GM18498 (cell line): ENCODE measurements around the gene EPHA5.

ENCODE experiments used
- ATAC-seq: cut with Tn5 transposase; IDR thresholded peaks from one replicate; pipeline ENCODE4 v1.9.1; 2021; ENCODE audit warnings: mild to moderate bottlenecking, moderate library complexity; ENCODE audit not compliant: unreplicated experiment

EPHA5 gene

GRCh38 chr4:65670331-65671031 lies at the start of gene EPHA5:
Gene EPHA5, minus strand, starts transcription at chr4:65670489. Its CDS starts 747 bp downstream, at chr4:65669742.
- ATAC-seq, result peak; percentile 65

- no peak for ATAC-seq
These were observed 49.3 kb upstream of the EPHA5 start for GRCh38 chr4:65719635-65720034.

GRCh38 chr4:65698631-65699030 lies 28.3 kb upstream of the EPHA5 start:
- ATAC-seq, result no peak

DNA sequence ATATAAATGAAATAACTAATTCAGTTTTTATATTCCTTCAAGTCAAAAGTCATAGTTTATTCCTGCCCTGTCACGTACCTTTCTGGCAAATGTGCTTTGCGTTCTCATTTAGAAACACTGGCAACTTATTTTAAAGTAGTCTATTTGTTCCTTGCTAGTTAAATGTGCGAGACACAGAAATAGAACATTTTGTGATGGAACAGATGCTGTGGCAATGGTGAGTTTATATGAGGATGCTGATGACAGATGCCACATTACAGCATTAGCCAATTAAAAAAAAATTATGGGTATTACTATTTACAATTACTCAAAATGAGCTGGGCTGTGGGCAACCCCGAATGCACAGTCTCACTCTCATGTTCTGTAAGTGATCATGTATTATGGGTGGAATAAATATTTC lies 26.1 kb upstream of the EPHA5 start:
- ATAC-seq, result no peak

DNA sequence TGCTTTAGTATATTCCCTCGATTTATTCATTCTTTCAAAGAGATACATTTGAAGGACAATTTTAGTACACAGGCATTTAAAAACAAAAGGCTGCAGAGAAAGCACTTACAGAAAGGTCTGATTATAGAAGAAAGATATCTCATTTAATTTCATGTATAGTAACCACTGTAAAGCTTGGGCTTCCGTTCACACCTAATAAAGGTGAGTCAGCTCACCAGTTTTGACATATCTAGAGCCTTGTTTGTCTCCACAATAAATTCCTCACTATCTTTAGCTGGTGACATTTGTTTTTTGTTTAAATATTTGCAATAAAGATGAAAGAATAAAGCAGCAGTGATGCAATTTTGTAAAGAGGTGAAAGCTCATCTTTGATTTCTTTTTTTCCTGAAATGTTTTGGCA lies 1.1 kb upstream of the EPHA5 start:
- ATAC-seq, result no peak

DNA sequence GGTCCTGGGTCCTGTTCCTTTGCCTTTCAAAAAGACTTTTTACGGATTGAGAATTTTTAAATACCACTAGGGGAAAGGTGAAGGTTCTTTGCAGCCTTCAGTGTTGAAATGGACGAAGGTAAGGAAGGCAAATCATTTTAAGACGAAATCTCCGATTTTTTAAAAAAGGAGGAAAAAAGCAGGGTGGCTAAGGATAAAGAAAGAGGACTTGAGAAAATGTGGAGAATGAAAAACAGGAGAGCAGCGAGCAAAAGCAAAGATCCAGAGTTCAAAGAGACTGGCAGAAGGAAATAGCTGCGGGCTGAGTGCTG lies 314 bp downstream of the EPHA5 start:
- no peak for ATAC-seq

DNA sequence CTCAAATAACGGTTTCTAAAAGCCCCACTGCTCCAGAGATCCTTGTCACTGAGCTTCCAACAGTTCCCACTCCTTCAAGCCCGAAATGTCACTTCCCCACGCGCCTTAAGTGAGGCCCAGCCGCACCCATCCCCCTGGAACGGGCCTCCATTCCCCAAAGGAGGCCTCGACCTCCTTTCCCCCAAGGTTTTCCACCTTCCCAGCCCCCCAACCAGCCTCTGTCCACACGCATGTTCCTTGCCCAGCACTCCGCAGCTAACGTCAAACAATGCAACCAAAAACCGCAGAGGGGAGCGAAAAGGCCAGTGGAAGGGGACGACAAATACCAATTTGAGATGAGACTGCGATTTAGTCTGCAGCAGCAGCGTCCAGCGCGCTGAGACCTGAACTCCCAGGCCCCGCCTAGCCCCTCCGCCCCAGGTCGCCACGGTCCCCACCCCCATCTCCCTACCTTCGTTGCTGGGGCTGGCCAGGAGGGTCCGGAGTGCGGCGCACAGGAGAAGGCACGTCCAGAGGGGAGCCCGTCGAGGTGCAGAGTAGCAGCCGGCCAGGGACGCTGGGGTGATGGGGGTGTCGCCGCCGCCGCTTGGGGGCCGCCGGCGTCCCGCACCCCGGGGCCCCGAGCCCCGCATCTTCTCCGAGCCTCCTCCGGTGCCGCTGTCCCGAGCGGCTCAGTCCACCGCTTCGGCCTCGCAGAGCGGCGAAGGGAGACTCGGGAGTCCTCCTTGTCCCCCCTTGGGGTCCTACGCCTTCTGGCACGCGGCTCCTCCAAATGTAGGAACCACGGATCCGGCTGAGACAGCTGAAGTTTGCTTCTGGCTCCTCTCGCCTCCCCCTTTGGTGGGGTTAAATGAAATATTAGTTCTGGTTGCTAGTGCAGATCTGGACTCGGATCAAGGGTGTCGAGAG lies 924 bp downstream of the EPHA5 start:
- ATAC-seq, result no peak

DNA sequence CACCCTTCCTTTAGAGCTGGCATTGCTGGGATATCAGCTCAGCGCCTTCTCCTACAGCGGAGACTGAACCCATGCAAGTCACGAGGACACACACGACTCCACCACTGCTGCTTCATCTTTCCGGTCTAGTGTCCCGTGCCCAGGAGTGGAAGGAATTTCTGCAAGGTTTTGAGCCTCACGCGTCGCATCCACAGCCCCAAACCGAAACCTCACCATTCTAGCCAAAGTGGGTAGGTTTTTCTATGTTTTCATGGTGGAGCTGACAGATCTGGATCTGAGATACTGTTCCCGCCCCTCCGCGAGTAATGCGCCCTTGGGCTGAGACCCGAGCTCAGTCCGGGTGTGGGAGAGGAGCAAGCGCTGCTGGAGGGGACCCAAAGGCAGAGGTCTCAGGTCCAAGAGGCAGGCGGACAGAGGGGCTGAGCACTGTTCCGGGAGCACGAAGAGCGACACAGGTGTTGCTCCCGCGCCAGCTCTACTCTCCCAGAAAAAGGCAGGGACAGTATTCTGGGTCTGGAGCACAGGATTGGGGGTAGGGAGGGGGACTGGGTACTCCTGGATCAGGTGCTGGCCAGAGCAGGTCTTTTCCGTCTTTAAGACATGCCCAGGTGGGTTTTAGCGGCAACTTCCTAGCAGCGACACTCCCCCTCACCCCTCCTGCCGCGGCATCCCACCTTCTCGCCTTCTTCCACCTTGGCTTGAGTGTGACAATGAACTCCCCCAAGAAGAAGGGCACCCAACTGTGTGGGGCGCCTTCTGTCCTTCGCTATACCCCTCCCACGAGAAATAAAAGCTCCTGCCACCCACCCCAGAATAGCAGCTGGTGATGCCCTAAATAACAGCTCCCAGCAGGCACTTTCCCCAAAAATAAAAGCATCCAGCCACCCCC lies 1.8 kb downstream of the EPHA5 start:
- ATAC-seq, result no peak

DNA sequence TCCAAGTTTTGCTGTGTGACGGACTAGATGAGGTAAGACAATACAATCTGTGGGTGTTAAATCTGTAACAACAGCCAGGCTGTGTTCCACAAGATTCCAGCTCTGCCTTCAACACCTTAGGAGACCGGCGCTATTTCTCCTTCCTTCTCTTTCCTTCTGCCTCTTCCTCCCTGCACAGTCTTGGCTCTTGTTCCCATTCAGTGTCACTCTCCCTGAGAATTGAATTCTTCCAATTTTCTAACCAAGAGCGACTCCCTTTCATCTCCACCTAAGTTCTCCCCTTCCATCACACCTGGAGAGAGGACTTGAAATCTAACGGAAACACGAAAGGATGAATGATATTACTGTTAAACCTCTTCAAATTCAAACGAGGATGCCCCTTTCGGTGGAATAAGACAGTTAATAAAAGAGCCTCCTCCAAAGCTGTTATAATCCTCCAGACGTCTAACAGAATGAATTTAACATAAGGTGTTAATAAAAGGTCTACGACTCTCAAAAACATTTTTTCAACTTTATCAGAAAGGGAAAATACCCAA lies 2.7 kb downstream of the EPHA5 start:
- no peak for ATAC-seq

DNA sequence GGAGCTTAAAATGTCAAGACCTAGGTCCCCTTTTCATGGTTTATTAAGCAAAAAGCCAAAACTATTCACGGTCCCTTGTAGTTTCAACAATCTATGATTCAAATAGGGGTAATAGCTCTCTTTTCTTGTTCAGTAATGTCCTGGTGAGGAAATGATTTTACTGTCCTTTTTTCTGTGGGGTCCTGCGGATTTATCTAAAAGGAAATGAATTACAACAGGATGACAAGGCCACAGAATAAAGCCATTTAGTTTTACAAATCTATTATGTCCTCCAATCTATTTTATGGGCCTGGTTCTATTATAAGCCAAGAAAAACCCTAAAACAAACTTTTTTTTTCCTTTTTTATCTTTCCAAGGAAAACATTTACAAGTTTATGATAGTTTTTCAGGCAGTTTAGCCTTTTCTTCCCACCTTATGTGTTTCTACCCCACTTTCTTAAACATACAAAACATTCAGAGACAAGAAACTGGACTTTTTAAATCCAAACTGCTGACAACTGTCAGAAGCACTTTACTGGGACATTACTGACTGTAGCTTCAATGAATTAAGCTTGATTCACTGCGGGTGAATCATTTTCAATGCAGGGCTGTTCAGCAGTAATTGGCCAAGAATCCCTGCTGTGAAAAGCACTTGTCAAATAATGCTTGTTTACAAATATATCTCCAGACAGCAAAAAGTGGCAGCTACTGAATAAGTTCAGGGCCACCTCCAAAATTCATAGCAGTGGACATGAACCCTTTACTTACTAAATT lies 4.3 kb downstream of the EPHA5 start:
- ATAC-seq, result no peak

DNA sequence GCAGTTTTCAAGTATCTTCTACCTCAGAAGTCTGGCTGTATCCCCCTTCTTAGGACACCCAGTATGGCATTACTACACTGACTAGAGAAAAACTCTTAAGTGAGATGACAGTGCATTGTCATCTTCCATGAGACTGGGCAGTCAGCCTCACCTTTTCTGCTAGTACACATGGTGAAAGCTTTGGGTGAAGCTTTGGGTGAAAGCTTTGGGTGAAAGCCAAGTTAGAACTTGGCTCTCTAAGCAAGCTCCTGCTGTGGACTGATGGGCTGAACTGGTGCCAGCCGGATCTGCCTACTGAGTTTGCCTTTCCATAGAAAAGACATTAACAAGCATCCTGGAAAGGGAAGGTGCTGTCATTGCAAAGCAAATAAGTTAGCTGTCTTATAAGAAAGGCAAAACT lies 8.8 kb downstream of the EPHA5 start:
- no peak for ATAC-seq

GRCh38 chr4:65658117-65658516 lies 12.2 kb downstream of the EPHA5 start:
- no peak for ATAC-seq

DNA sequence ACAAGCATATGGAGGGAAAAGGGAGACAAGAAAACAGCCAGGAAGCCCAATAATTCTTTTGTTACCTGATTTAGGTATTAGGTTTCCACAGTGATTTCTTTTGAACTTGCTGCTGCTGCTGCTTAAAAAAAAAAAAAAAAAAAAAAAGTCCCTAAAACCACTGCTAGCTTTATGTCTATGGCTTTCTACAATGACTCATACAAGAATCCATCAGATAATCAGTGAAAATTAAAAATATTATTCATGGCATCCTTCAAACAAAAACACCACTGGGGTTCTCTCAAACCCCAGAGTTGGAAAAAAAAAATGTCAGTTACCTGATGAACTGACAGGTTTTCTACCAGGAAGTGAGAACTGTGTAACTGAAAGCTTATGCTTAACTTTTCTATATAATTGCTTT lies 14.3 kb downstream of the EPHA5 start:
- ATAC-seq, result no peak

DNA sequence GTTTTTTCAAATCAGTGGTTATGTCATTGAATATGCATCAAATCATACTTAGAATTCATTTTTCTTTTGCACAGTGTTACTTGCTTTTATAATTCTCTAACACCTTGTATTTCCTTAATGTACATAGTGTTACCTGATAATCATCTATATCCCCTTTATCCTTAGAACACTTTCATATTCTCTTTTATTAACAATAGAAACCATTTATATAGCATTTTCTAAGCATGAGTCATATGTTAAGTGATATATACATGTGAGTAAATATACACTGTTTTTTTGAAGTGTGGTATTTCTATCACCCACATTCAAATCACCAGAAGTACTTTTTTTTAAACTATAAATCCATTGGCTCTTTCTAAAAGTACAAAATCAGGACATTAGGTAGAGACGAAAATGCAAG lies 15.3 kb downstream of the EPHA5 start:
- no peak for ATAC-seq

- no peak for ATAC-seq
These were observed 16.4 kb downstream of the EPHA5 start for GRCh38 chr4:65653740-65654361.

- ATAC-seq, result no peak
These were observed 18.5 kb downstream of the EPHA5 start for GRCh38 chr4:65651751-65652150.

- ATAC-seq, result no peak
These were observed 19.3 kb downstream of the EPHA5 start for GRCh38 chr4:65651031-65651430.

DNA sequence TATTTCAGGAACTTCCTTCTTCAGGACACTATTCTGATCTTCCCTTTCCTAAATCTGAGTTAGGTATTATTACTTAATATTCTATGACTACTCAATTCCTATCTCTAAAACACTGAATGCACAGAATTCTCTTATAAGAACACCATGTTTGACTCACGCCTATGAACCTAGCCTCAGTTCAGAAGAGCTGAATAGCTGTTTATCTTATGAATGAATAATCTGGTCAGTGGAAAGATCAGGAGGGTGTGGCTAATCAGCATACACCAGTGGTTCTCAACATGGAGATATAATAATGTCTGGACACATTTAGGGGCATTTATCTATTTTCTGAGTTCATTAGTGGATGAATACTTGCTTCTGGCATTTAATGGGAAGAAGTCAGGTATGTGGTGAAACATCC lies 24.2 kb downstream of the EPHA5 start:
- ATAC-seq, result no peak

- ATAC-seq, result no peak
These were observed 25.1 kb downstream of the EPHA5 start for GRCh38 chr4:65645185-65645584.
